KMS-11 (cell line): Measurements from ENCODE around the gene TARDBP.
"Not testable (repeated sequence)": the region's sequence is repeated elsewhere in the genome, so short reads cannot be mapped to it uniquely, and the experiment has no call there.

Experiments
- H2AFZ ChIP-seq: fragments of 200-600 bp; sonication (generic); 2 replicates; pipeline ENCODE4 v1.6.1; 2016; ENCODE audit warnings: antibody characterized with exemption, mixed run types, low read depth
- H3K27ac ChIP-seq: fragments of 200-600 bp; sonication (generic); 2 replicates; pipeline ENCODE4 v1.6.1; 2016; ENCODE audit warnings: mild to moderate bottlenecking, mixed run types
- H3K27me3 ChIP-seq: fragments of 200-600 bp; sonication (generic); 2 replicates; pipeline ENCODE4 v1.6.1; 2017; ENCODE audit warnings: mild to moderate bottlenecking, low read depth, mixed run types, moderate library complexity; ENCODE audit not compliant: insufficient read depth
- H3K36me3 ChIP-seq: fragments of 200-600 bp; sonication (generic); 2 replicates; pipeline ENCODE4 v1.6.1; 2017; ENCODE audit warnings: mild to moderate bottlenecking, mixed run types; ENCODE audit not compliant: insufficient read depth
- H3K4me1 ChIP-seq: fragments of 200-600 bp; sonication (generic); 2 replicates; pipeline ENCODE4 v1.6.1; 2016; ENCODE audit warnings: mild to moderate bottlenecking, low read depth, mixed run types; ENCODE audit not compliant: poor library complexity, severe bottlenecking
- H3K4me2 ChIP-seq: fragments of 200-600 bp; sonication (generic); 2 replicates; pipeline ENCODE4 v1.7.0; 2016; ENCODE audit warnings: mild to moderate bottlenecking, mixed run types
- H3K4me3 ChIP-seq: fragments of 200-600 bp; sonication (generic); IDR thresholded peaks from 2 replicates; pipeline ENCODE4 v1.6.1; 2017; ENCODE audit warnings: low read depth, low read length, mixed read lengths; ENCODE audit not compliant: insufficient read depth
- H3K79me2 ChIP-seq: fragments of 200-600 bp; sonication (generic); 2 replicates; pipeline ENCODE4 v1.6.1; 2016; ENCODE audit warnings: low read depth, mixed run types; ENCODE audit not compliant: insufficient read depth
- H3K9ac ChIP-seq: fragments of 200-600 bp; sonication (generic); 2 replicates; pipeline ENCODE4 v1.6.1; 2016; ENCODE audit warnings: mild to moderate bottlenecking, mixed run types
- H4K20me1 ChIP-seq: fragments of 200-600 bp; sonication (generic); 2 replicates; pipeline ENCODE4 v1.6.1; 2016; ENCODE audit warnings: mild to moderate bottlenecking, mixed run types; ENCODE audit not compliant: insufficient read depth
- CTCF ChIP-seq: fragments of 200-600 bp; sonication (generic); conservative IDR thresholded peaks from 2 replicates; pipeline ENCODE4 v1.6.1; 2017; ENCODE audit warnings: low read depth, mild to moderate bottlenecking, antibody characterized with exemption, low read length, moderate library complexity, mixed read lengths

TARDBP gene

GRCh38 chr1:10990828-10991227 is 21.6 kb upstream of the TARDBP start:
- Histone ChIP-seq H3K9ac (no peak overlapping the region), H2AFZ (no peak overlapping the region), H3K4me2 (no peak overlapping the region), H3K4me3 (no peak overlapping the region), H3K4me1 (no peaks in the 10 kb centered on the region), H3K36me3 (no peaks in the 10 kb centered on the region), H4K20me1 (no peaks in the 10 kb centered on the region), H3K27ac (no peak overlapping the region), H3K79me2 (no peaks in the 10 kb centered on the region), H3K27me3 (peaks cover 34% of the 10 kb centered on the region)
- TF ChIP-seq CTCF: no peak

DNA sequence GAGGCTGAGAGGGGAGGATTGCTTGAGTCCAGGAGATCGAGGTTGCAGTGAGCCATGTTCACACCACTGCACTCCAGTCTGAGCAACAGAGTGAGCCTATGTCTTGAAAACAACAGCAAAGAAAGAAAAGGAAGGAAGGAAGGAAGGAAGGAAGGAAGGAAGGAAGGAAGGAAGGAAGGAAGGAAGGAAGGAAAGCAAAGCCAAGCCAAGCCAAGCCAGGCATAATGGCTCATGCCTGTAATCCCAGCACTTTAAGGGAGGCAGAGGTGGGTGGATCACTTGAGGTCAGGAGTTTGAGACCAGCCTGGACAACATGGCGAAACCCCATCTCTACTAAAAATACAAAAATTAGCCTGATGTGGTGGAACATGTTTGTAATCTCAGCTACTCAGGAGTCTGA is 20.4 kb upstream of the TARDBP start:
- peaks cover 22% of the 10 kb centered on the region for H3K27me3 ChIP-seq
- H3K9ac ChIP-seq, H4K20me1 ChIP-seq, H3K4me2 ChIP-seq, H3K27ac ChIP-seq, H3K4me3 ChIP-seq, H3K79me2 ChIP-seq, H3K36me3 ChIP-seq, H2AFZ ChIP-seq, H3K4me1 ChIP-seq: not testable (repeated sequence)

DNA sequence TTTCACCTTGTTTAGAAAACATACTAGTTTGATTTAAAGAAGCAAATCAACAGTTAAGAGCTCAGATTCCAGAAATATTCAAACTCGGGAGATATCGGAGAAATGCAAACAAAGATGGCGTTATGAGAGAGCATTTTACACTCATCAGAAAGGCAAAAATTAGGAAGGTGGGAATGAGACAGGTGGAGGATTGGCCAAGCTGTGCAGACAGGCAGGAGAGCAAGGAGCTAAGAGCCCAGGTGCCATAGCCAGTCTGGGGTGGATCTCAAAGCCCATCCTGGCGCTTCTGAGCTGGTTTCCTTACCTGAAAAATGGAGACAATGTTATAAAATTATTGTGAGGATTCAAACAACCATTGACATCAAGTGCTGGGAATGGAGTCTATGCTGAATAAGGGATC is 19.6 kb upstream of the TARDBP start:
- no peaks in the 10 kb centered on the region for H4K20me1 ChIP-seq
- H2AFZ ChIP-seq: no peak overlapping the region
- H3K36me3 ChIP-seq: no peaks in the 10 kb centered on the region
- H3K9ac ChIP-seq: no peak overlapping the region
- TF ChIP-seq CTCF: no peak
- no peaks in the 10 kb centered on the region for H3K79me2 ChIP-seq
- H3K4me3 ChIP-seq: no peak overlapping the region
- H3K27me3 ChIP-seq: peaks cover 15% of the 10 kb centered on the region
- H3K27ac ChIP-seq: no peak overlapping the region
- H3K4me2 ChIP-seq: no peak overlapping the region
- no peaks in the 10 kb centered on the region for H3K4me1 ChIP-seq

DNA sequence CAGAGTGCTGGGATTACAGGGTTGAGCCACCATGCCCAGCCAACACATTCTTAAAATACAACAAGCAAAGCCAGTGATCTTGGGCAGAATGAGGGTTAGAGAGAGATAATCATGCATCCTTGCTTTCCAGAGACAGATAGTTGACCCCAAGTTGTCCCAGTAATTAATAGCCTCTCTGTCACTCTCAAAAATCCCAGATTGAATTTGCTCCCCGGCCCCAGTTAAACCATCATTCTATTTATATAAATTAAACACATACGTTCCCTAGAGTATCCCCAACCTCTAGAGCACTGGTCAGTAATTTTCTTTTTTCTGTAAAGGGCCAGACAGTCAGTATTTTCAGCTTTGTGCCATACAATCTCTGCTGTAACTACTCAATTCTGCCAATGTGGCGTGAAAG is 16.4 kb upstream of the TARDBP start:
- H2AFZ ChIP-seq: no peak overlapping the region
- H3K9ac ChIP-seq: no peak overlapping the region
- no peaks in the 10 kb centered on the region for H3K36me3 ChIP-seq
- H3K27me3 ChIP-seq: peaks cover 8% of the 10 kb centered on the region; the same call in 1 of the 2 replicates
- no peaks in the 10 kb centered on the region for H3K4me1 ChIP-seq
- H3K4me3 ChIP-seq: no peak overlapping the region
- H4K20me1 ChIP-seq: no peaks in the 10 kb centered on the region
- no peaks in the 10 kb centered on the region for H3K79me2 ChIP-seq
- TF ChIP-seq CTCF: no peak
- no peak overlapping the region for H3K4me2 ChIP-seq
- no peak overlapping the region for H3K27ac ChIP-seq

DNA sequence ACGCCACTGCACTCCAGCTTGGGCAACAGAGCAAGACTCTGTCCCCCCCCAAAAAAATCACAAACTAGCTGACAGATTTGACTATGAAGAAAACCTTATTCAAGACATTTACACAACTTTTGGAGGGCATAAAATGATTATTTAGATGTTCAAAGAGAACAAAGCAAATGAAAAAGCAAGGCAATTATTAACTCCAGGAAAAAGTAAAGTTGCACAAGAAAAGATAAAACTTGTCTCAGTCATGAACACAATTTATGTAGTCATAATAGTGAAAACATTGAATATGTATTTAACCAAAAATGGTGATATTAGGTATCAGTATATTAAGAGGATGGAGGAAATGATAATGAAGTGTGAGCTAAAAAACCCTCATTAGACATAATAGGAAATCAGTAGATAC is 11.9 kb upstream of the TARDBP start:
- no peak overlapping the region for H3K4me3 ChIP-seq
- H3K27me3 ChIP-seq: no peaks in the 10 kb centered on the region
- H3K79me2 ChIP-seq: no peaks in the 10 kb centered on the region
- no peak overlapping the region for H2AFZ ChIP-seq
- H3K4me1 ChIP-seq: no peaks in the 10 kb centered on the region
- TF ChIP-seq CTCF: no peak
- no peak overlapping the region for H3K27ac ChIP-seq
- H4K20me1 ChIP-seq: no peaks in the 10 kb centered on the region
- no peaks in the 10 kb centered on the region for H3K36me3 ChIP-seq
- no peak overlapping the region for H3K4me2 ChIP-seq
- no peak overlapping the region for H3K9ac ChIP-seq
